Kidney (tissue), 14 donors: ENCODE results near the gene GLIS1. TPM values are rescaled to one million over a fixed set of nuclear protein-coding genes. Genes with fewer than 3 reads are reported as not detected.

Source experiments
- DNase-seq, 5 donors: peaks; one replicate each; pipeline ENCODE4 v3.0.0-alpha.2; 2013 to 2020
- FAIRE-seq: peaks from 2 replicates; lab custom pipeline; 2012; peaks lifted over from hg19 to GRCh38; lab: Jason Lieb, UNC
- H3K27ac ChIP-seq, 2 donors: one replicate each; pipeline ENCODE4 v1.7.0; 2013; ENCODE audit warnings: low read depth in 2 of 2, low read length in 2 of 2, inconsistent platforms in 1 of 2
- H3K27me3 ChIP-seq: one replicate; pipeline ENCODE4 v1.7.1; 2013; ENCODE audit warnings: low read length, inconsistent platforms; ENCODE audit not compliant: control insufficient read depth, insufficient read depth
- H3K36me3 ChIP-seq, 3 donors: one replicate each; pipeline versions ENCODE4 v1.7.0 to v1.7.1; 2013; ENCODE audit warnings: low read length in 3 of 3, control low read depth in 1 of 3, inconsistent platforms in 1 of 3; ENCODE audit not compliant: insufficient read depth in 3 of 3, control insufficient read depth in 2 of 3
- H3K4me1 ChIP-seq, 3 donors: one replicate each; pipeline versions ENCODE4 v1.7.0 to v1.7.1; 2013; ENCODE audit warnings: low read length in 3 of 3, inconsistent platforms in 1 of 3, low read depth in 1 of 3; ENCODE audit not compliant: control insufficient read depth in 2 of 3, insufficient read depth in 2 of 3
- H3K4me3 ChIP-seq, 3 donors: one replicate each; pipeline versions ENCODE4 v1.7.0 to v1.8.1; 2013; ENCODE audit warnings: low read length in 3 of 3, control low read depth in 1 of 3, inconsistent platforms in 1 of 3
- H3K9ac ChIP-seq, 3 donors: one replicate each; pipeline versions ENCODE4 v1.7.0 to v1.7.1; 2013; ENCODE audit warnings: low read length in 3 of 3, control low read depth in 1 of 3, inconsistent platforms in 1 of 3
- H3K9me3 ChIP-seq, 3 donors: one replicate each; pipeline versions ENCODE4 v1.7.0 to v1.7.1; 2013; ENCODE audit warnings: low read length in 3 of 3, control low read depth in 1 of 3, inconsistent platforms in 1 of 3; ENCODE audit not compliant: control insufficient read depth in 2 of 3, insufficient read depth in 1 of 3
- intact Hi-C: fragments of 100-400 bp; cut with DNase I; formaldehyde crosslinking; loops from one replicate; pipeline ENCODE4 v1.11.1; 2022
- polyA plus RNA-seq: library from polyadenylated mRNA; stranded (reverse); fragments of 350-450 nt; fragmentation: Illumina TruSeq; extraction: RNeasy Lipid Tissue Mini Kit (QIAGEN cat#74804); gene quantifications from one replicate; pipeline ENCODE4 v1.2.3, GENCODE V29; 2014; ENCODE audit warnings: low read depth, low replicate concordance; ENCODE audit not compliant: insufficient read depth
- total RNA-seq: library from RNA; stranded (reverse); fragmentation: NEBNext Ultra II Directional; extraction: Animal tissue kit (Norgen Biotek cat#: 25700); gene quantifications from one replicate; pipeline ENCODE4 v1.2.1, GENCODE V29; 2021
- TF ChIP-seq, protein P1 (sequence below): IDR thresholded peaks from 3 replicates; pipeline ENCODE4 v1.5.1; 2012; ENCODE audit warnings: mild to moderate bottlenecking, moderate library complexity, borderline replicate concordance; ENCODE audit not compliant: insufficient read depth; ENCODE audit errors: extremely low read depth
- donor health status: control.
- donor health status: control.
- donor health status: control.
- donor health status: control.
- donor health status: control.
- donor health status: DM: yes; HTN: yes; CAD: no.
- donor health status: Normal renal cell carcinoma (clear cell type).

Gene GLIS1
- total and polyA plus RNA-seq, 2 donors from 2014 or later, result 3.3 to 3.7 TPM

DNA sequence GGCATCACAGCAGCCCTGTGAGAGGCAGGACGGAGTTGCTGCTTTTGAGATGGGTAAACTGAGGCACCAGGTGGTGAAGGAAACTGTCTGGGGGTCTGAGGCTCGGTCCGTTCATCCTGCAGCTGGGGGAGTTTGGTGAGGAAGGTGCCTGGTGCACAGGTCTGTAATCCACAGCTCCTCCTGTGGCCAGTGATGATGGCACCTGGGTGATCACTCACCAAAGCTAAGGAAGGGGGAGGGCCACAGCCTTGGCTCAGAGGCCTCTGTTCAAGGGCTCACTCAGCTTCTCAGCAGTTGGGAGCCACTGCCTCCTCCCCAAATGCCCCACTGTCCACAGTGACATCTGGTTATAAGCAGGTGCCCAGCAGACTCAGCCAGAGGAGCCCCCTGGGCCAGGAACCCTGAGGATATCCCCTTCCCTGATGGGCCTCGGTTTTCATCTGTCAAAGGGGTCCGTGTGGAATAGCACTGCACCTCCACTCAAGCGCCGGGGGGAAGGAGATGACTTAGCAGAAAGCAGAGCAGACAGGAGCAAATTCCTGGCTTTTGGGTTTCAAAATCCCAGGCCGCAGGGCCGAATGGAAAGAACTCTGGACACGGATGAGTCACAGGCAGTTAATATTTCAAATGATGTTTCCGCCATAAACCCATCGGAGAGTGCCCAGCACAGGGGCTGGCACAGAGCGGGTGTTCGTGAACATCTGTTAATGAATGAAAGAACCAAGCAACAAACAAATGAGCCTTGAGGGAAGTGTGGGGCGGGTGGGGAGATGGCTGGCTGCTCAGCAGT is 197.0 kb downstream of the GLIS1 start:
- Histone ChIP-seq H3K36me3 (no peaks in the 10 kb centered on the region), H3K27me3 (no peaks in the 10 kb centered on the region), H3K4me3 (no peak overlapping the region), H3K9me3 (no peaks in the 10 kb centered on the region), H3K4me1 (peaks cover 0 to 10% (median 6%) of the 10 kb centered on the region in 3 donors), H3K27ac (peak overlapping the region; percentile 43 to 49), H3K9ac (peak overlapping the region in 1 of 3 donors; percentile 12)
- FAIRE-seq, result no peak
- TF ChIP-seq, protein P1, sequence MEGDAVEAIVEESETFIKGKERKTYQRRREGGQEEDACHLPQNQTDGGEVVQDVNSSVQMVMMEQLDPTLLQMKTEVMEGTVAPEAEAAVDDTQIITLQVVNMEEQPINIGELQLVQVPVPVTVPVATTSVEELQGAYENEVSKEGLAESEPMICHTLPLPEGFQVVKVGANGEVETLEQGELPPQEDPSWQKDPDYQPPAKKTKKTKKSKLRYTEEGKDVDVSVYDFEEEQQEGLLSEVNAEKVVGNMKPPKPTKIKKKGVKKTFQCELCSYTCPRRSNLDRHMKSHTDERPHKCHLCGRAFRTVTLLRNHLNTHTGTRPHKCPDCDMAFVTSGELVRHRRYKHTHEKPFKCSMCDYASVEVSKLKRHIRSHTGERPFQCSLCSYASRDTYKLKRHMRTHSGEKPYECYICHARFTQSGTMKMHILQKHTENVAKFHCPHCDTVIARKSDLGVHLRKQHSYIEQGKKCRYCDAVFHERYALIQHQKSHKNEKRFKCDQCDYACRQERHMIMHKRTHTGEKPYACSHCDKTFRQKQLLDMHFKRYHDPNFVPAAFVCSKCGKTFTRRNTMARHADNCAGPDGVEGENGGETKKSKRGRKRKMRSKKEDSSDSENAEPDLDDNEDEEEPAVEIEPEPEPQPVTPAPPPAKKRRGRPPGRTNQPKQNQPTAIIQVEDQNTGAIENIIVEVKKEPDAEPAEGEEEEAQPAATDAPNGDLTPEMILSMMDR, result no peak
- peak in 4 of 5 donors; percentile 43 to 91 (median 49) for DNase-seq
- intact Hi-C loops, result no loop called here

DNA sequence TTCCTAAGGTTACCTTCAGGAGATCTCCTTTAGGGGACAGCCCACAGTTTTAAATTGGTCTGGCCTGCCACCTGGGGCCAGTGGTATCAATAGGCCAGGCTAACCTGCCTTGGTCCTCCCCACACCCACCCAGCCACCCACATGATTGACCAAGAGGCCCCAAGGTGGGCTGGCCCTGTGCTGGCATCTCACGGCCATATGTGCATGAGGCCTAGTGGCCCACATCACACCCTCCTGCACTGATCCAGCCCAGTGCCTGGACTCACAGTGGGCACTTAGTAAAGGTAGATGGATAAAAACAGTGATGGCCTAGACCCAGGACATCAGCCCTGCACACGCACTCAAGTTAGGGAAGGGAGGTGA is 197.7 kb downstream of the GLIS1 start:
- H3K27me3 ChIP-seq, result no peaks in the 10 kb centered on the region
- no peaks in the 10 kb centered on the region for H3K9me3 ChIP-seq
- no peak overlapping the region for H3K9ac ChIP-seq
- H3K27ac ChIP-seq, result peak overlapping the region in 1 of 2 donors; percentile 49
- peak in 2 of 5 donors; percentile 33 to 55 for DNase-seq
- H3K36me3 ChIP-seq, result no peaks in the 10 kb centered on the region
- intact Hi-C loops, result no loop called here
- TF ChIP-seq, protein P1, result no peak
- H3K4me1 ChIP-seq, result peaks cover 0 to 10% (median 6%) of the 10 kb centered on the region in 3 donors
- H3K4me3 ChIP-seq, result no peak overlapping the region
- no peak for FAIRE-seq

DNA sequence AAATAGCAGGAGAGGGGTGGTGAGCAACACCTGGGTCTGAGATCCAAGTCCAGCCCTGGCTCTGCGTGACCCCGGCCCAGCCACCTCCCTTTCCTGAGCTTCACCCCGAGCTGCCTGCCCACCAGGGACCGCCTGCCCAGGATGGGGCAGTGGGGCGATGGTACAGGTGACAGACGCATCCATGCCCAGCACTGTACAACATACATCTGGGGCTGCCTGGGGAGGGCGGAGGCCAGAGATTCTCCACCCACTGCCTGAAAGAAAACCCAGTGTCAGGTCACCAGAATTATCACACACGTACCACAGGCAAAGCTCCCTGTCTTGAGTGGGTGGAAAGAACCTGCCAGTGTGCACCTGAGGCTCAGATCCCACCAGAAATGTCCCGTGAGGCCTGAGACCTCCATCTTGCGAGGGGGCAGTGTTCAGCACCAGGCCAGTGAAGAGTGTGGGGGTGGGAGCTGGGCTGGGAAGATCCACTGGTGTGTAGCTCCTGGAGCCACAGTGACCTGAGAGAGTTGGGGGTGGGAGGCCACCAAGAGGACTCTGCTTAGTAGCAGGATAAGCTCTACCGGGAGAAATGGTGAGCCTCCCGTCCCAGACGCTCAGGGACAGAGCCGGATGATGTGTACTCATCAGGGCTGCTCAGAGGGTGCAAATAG is 198.2 kb downstream of the GLIS1 start:
- no peaks in the 10 kb centered on the region for H3K9me3 ChIP-seq
- intact Hi-C loops, result no loop called here
- peaks cover 0 to 10% (median 6%) of the 10 kb centered on the region in 3 donors for H3K4me1 ChIP-seq
- H3K4me3 ChIP-seq, result no peak overlapping the region
- DNase-seq (peak in 2 of 5 donors; percentile 30 to 52), FAIRE-seq (no peak)
- H3K27me3 ChIP-seq, result no peaks in the 10 kb centered on the region
- H3K27ac ChIP-seq, result no peak overlapping the region
- TF ChIP-seq, protein P1, result no peak
- H3K36me3 ChIP-seq, result no peaks in the 10 kb centered on the region
- H3K9ac ChIP-seq, result no peak overlapping the region
